GM23338 (cell line): ENCODE data around the gene AANAT. TPM values are rescaled to one million over a fixed set of nuclear protein-coding genes. Genes with fewer than 3 reads are reported as not detected.

ENCODE experiments used
- ATAC-seq: fragments of 200-7000 bp; cut with Tn5 transposase; 3 replicates; pipeline ENCODE4 v1.9.1; 2020
- DNase-seq: peaks from one replicate; pipeline ENCODE4 v3.0.0-alpha.2; 2015; ENCODE audit warnings: low spot score
- H2AFZ ChIP-seq: fragments of 200-600 bp; sonication (generic); 2 replicates; pipeline ENCODE4 v1.8.0; 2016; ENCODE audit warnings: antibody characterized with exemption, mild to moderate bottlenecking, moderate library complexity
- H3F3A ChIP-seq: fragments of 200-600 bp; sonication (generic); replicated peaks from 2 replicates; pipeline ENCODE4 v1.8.0; 2017; ENCODE audit warnings: antibody characterized with exemption, mixed run types, low read depth
- H3K27ac ChIP-seq: fragments of 200-600 bp; sonication (generic); 2 replicates; pipeline ENCODE4 v1.6.1; 2016; ENCODE audit warnings: low read depth
- H3K27me3 ChIP-seq: fragments of 200-600 bp; sonication (generic); 2 replicates; pipeline ENCODE4 v1.8.0; 2016; ENCODE audit warnings: mild to moderate bottlenecking, mixed run types, moderate library complexity; ENCODE audit not compliant: insufficient read depth
- H3K36me3 ChIP-seq: fragments of 200-600 bp; sonication (generic); 2 replicates; pipeline ENCODE4 v1.8.0; 2016; ENCODE audit warnings: mild to moderate bottlenecking; ENCODE audit not compliant: insufficient read depth
- H3K4me1 ChIP-seq: fragments of 200-600 bp; sonication (generic); 2 replicates; pipeline ENCODE4 v1.8.0; 2016; ENCODE audit warnings: mild to moderate bottlenecking, moderate library complexity; ENCODE audit not compliant: insufficient read depth
- H3K4me2 ChIP-seq: fragments of 200-600 bp; sonication (generic); 2 replicates; pipeline ENCODE4 v1.7.1; 2017; ENCODE audit warnings: mixed run types
- H3K4me3 ChIP-seq: fragments of 200-600 bp; sonication (generic); 2 replicates; pipeline ENCODE4 v1.6.1; 2016; ENCODE audit warnings: mixed run types
- H3K79me2 ChIP-seq: fragments of 200-600 bp; sonication (generic); replicated peaks from 2 replicates; pipeline ENCODE4 v1.8.0; 2017; ENCODE audit warnings: mild to moderate bottlenecking; ENCODE audit not compliant: insufficient read depth
- H3K9me2 ChIP-seq: fragments of 200-600 bp; sonication (generic); 2 replicates; pipeline ENCODE4 v1.8.0; 2017; ENCODE audit not compliant: insufficient read depth
- H4K20me1 ChIP-seq: fragments of 200-600 bp; sonication (generic); replicated peaks from 2 replicates; pipeline ENCODE4 v1.8.0; 2017; ENCODE audit warnings: mild to moderate bottlenecking; ENCODE audit not compliant: insufficient read depth
- H3K27ac Mint-ChIP-seq: 2 replicates; pipeline ENCODE4 v1.8.0; 2020; ENCODE audit warnings: inconsistent platforms, mild to moderate bottlenecking, moderate library complexity, mixed read lengths
- H3K27me3 Mint-ChIP-seq: 3 replicates; pipeline ENCODE4 v1.8.0; 2022; ENCODE audit warnings: low read depth, mild to moderate bottlenecking, moderate library complexity, mixed read lengths, inconsistent platforms; ENCODE audit not compliant: insufficient read depth, poor library complexity
- H3K36me3 Mint-ChIP-seq: 3 replicates; pipeline ENCODE4 v1.8.0; 2021; ENCODE audit warnings: low read depth, mild to moderate bottlenecking, inconsistent platforms, moderate library complexity, mixed read lengths
- H3K4me1 Mint-ChIP-seq: 3 replicates; pipeline ENCODE4 v1.8.0; 2020; ENCODE audit warnings: mild to moderate bottlenecking, inconsistent platforms, mixed read lengths
- H3K4me3 Mint-ChIP-seq: 3 replicates; pipeline ENCODE4 v1.8.0; 2021; ENCODE audit warnings: moderate library complexity, mild to moderate bottlenecking, inconsistent platforms, mixed read lengths
- H3K9me3 Mint-ChIP-seq: 3 replicates; pipeline ENCODE4 v1.8.0; 2020; ENCODE audit warnings: moderate library complexity, mild to moderate bottlenecking, inconsistent platforms, mixed read lengths
- CREB1 ChIP-seq: fragments of 250-450 bp; sonication (Bioruptor Pico); IDR thresholded peaks from 2 replicates; pipeline ENCODE4 v1.5.0; 2020; ENCODE audit warnings: low read depth, mild to moderate bottlenecking, moderate library complexity
- ETS1 ChIP-seq: IDR thresholded peaks from 2 replicates; pipeline ENCODE4 v1.6.1; 2016; ENCODE audit warnings: antibody characterized with exemption
- EZH2 ChIP-seq: fragments of 200-600 bp; sonication (generic); IDR thresholded peaks from one replicate; pipeline ENCODE4 v1.8.0; 2017; ENCODE audit warnings: antibody characterized with exemption, mild to moderate bottlenecking, low read depth; ENCODE audit not compliant: unreplicated experiment
- EZH2phosphoT487 ChIP-seq: fragments of 200-600 bp; sonication (generic); IDR thresholded peaks from one replicate; pipeline ENCODE4 v1.8.1; 2018; ENCODE audit warnings: antibody characterized with exemption; ENCODE audit not compliant: unreplicated experiment
- JUNB ChIP-seq: IDR thresholded peaks from one replicate; pipeline ENCODE4 v1.6.1; 2016; ENCODE audit warnings: antibody characterized with exemption; ENCODE audit not compliant: unreplicated experiment
- NANOG ChIP-seq: IDR thresholded peaks from 2 replicates; pipeline ENCODE4 v1.6.1; 2016; ENCODE audit warnings: antibody characterized with exemption, borderline replicate concordance
- POLR2AphosphoS5 ChIP-seq: IDR thresholded peaks from 2 replicates; pipeline ENCODE4 v1.6.1; 2016; ENCODE audit warnings: antibody characterized with exemption, low read depth
- REST ChIP-seq: IDR thresholded peaks from one replicate; pipeline ENCODE4 v1.6.1; 2018; ENCODE audit warnings: antibody characterized with exemption; ENCODE audit not compliant: unreplicated experiment
- STAT1 ChIP-seq: IDR thresholded peaks from one replicate; pipeline ENCODE4 v1.6.1; 2016; ENCODE audit warnings: antibody characterized with exemption; ENCODE audit not compliant: unreplicated experiment
- ZNF114 ChIP-seq: fragments of 250-450 bp; sonication (Bioruptor Pico); IDR thresholded peaks from 2 replicates; pipeline ENCODE4 v1.5.0; 2020; ENCODE audit warnings: mild to moderate bottlenecking, moderate library complexity
- ZNF331 ChIP-seq: fragments of 250-450 bp; sonication (Bioruptor Pico); IDR thresholded peaks from 2 replicates; pipeline ENCODE4 v1.5.0; 2020; ENCODE audit warnings: low read depth, mild to moderate bottlenecking, moderate library complexity
- polyA plus RNA-seq: library from polyadenylated mRNA; unstranded; fragments of >200 nt; fragmentation: Nextera tagmentation; extraction: Ambion mirVana; gene quantifications from 2 replicates; pipeline ENCODE4 v1.2.1, GENCODE V29; 2016
- total RNA-seq: library from RNA; depleted of rRNA; stranded (reverse); fragments of >200 nt; shearing (Covaris generic); gene quantifications from 2 replicates; pipeline ENCODE4 v1.2.3, GENCODE V29; 2014
- TF ChIP-seq, protein P1 (sequence below): fragments of 250-450 bp; sonication (Bioruptor Pico); IDR thresholded peaks from 2 replicates; pipeline ENCODE4 v1.5.0; 2020; ENCODE audit warnings: mild to moderate bottlenecking, moderate library complexity
- TF ChIP-seq, protein P2 (sequence below), 2 experiments: fragments of 200-600 bp in 1 of 2; sonication (generic) in 1 of 2; conservative IDR thresholded peaks; 2 replicates each; pipeline versions ENCODE4 v1.5.1 to v1.6.1; 2016 to 2017; ENCODE audit warnings: antibody characterized with exemption in 2 of 2, low read depth in 2 of 2, mild to moderate bottlenecking in 2 of 2, moderate library complexity in 1 of 2

The AANAT gene
- total and polyA plus RNA-seq, 2 experiments from 2014 or later, result 0.28 to 1.0 TPM

GRCh38 chr17:76490112-76490710 is 22.8 kb downstream of the AANAT start:
- peaks cover 10% of the 10 kb centered on the region for H3K4me1 ChIP-seq
- no peaks in the 10 kb centered on the region for H3K36me3 Mint-ChIP-seq
- H3K4me3 Mint-ChIP-seq, result no peak overlapping the region
- TF ChIP-seq, protein P1, sequence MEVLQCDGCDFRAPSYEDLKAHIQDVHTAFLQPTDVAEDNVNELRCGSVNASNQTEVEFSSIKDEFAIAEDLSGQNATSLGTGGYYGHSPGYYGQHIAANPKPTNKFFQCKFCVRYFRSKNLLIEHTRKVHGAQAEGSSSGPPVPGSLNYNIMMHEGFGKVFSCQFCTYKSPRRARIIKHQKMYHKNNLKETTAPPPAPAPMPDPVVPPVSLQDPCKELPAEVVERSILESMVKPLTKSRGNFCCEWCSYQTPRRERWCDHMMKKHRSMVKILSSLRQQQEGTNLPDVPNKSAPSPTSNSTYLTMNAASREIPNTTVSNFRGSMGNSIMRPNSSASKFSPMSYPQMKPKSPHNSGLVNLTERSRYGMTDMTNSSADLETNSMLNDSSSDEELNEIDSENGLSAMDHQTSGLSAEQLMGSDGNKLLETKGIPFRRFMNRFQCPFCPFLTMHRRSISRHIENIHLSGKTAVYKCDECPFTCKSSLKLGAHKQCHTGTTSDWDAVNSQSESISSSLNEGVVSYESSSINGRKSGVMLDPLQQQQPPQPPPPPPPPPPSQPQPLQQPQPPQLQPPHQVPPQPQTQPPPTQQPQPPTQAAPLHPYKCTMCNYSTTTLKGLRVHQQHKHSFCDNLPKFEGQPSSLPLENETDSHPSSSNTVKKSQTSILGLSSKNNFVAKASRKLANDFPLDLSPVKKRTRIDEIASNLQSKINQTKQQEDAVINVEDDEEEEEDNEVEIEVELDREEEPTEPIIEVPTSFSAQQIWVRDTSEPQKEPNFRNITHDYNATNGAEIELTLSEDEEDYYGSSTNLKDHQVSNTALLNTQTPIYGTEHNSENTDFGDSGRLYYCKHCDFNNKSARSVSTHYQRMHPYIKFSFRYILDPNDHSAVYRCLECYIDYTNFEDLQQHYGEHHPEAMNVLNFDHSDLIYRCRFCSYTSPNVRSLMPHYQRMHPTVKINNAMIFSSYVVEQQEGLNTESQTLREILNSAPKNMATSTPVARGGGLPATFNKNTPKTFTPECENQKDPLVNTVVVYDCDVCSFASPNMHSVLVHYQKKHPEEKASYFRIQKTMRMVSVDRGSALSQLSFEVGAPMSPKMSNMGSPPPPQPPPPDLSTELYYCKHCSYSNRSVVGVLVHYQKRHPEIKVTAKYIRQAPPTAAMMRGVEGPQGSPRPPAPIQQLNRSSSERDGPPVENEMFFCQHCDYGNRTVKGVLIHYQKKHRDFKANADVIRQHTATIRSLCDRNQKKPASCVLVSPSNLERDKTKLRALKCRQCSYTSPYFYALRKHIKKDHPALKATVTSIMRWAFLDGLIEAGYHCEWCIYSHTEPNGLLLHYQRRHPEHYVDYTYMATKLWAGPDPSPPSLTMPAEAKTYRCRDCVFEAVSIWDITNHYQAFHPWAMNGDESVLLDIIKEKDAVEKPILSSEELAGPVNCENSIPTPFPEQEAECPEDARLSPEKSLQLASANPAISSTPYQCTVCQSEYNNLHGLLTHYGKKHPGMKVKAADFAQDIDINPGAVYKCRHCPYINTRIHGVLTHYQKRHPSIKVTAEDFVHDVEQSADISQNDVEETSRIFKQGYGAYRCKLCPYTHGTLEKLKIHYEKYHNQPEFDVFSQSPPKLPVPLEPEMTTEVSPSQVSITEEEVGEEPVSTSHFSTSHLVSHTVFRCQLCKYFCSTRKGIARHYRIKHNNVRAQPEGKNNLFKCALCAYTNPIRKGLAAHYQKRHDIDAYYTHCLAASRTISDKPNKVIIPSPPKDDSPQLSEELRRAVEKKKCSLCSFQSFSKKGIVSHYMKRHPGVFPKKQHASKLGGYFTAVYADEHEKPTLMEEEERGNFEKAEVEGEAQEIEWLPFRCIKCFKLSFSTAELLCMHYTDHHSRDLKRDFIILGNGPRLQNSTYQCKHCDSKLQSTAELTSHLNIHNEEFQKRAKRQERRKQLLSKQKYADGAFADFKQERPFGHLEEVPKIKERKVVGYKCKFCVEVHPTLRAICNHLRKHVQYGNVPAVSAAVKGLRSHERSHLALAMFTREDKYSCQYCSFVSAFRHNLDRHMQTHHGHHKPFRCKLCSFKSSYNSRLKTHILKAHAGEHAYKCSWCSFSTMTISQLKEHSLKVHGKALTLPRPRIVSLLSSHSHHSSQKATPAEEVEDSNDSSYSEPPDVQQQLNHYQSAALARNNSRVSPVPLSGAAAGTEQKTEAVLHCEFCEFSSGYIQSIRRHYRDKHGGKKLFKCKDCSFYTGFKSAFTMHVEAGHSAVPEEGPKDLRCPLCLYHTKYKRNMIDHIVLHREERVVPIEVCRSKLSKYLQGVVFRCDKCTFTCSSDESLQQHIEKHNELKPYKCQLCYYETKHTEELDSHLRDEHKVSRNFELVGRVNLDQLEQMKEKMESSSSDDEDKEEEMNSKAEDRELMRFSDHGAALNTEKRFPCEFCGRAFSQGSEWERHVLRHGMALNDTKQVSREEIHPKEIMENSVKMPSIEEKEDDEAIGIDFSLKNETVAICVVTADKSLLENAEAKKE (CRISPR knock-in tag), result no peak
- no peak for TF ChIP-seq POLR2AphosphoS5
- TF ChIP-seq JUNB, result no peak
- no peak for TF ChIP-seq ETS1
- TF ChIP-seq EZH2phosphoT487, result no peak
- no peak for TF ChIP-seq NANOG
- TF ChIP-seq, protein P2, sequence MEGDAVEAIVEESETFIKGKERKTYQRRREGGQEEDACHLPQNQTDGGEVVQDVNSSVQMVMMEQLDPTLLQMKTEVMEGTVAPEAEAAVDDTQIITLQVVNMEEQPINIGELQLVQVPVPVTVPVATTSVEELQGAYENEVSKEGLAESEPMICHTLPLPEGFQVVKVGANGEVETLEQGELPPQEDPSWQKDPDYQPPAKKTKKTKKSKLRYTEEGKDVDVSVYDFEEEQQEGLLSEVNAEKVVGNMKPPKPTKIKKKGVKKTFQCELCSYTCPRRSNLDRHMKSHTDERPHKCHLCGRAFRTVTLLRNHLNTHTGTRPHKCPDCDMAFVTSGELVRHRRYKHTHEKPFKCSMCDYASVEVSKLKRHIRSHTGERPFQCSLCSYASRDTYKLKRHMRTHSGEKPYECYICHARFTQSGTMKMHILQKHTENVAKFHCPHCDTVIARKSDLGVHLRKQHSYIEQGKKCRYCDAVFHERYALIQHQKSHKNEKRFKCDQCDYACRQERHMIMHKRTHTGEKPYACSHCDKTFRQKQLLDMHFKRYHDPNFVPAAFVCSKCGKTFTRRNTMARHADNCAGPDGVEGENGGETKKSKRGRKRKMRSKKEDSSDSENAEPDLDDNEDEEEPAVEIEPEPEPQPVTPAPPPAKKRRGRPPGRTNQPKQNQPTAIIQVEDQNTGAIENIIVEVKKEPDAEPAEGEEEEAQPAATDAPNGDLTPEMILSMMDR (conservative IDR thresholded peaks at IDR 0.05; ENCODE audit: low read depth in 2 of 2), result no peak
- no peak for TF ChIP-seq CREB1 (CRISPR knock-in tag)
- TF ChIP-seq EZH2, result no peak
- no peak for TF ChIP-seq ZNF331
- no peak for TF ChIP-seq REST
- no peak for TF ChIP-seq ZNF114 (CRISPR knock-in tag)
- no peak for TF ChIP-seq STAT1
- peaks cover 12% of the 10 kb centered on the region for H4K20me1 ChIP-seq
- no peak overlapping the region for H3K27ac ChIP-seq
- no peaks in the 10 kb centered on the region for H3K9me3 Mint-ChIP-seq
- ATAC-seq, result no peak
- H3K27me3 ChIP-seq, result no peaks in the 10 kb centered on the region
- no peaks in the 10 kb centered on the region for H3K36me3 ChIP-seq
- H3F3A ChIP-seq, result no peaks in the 10 kb centered on the region
- no peak overlapping the region for H3K4me2 ChIP-seq
- no peak overlapping the region for H3K27ac Mint-ChIP-seq
- no peaks in the 10 kb centered on the region for H3K9me2 ChIP-seq
- H3K79me2 ChIP-seq, result no peaks in the 10 kb centered on the region
- no peak for DNase-seq
- no peak overlapping the region for H3K4me3 ChIP-seq
- peaks cover 15% of the 10 kb centered on the region for H3K27me3 Mint-ChIP-seq
- peaks cover 16% of the 10 kb centered on the region for H3K4me1 Mint-ChIP-seq
- H2AFZ ChIP-seq, result no peak overlapping the region
